ENCODE results near the gene NOX5. TPM values are rescaled to one million over a fixed set of nuclear protein-coding genes. Genes with fewer than 3 reads are reported as not detected.

The NOX5 gene
- total and polyA plus RNA-seq, 2 donors (not counting 1 experiment from before 2014, with no cell fraction given): 0.01 to 0.05 TPM

GRCh38 chr15:69016021-69016595, 1.6 kb downstream of the NOX5 start:
- ATAC-seq (ENCODE audit: low read depth) (no peak), DNase-seq (no peak)
- Histone ChIP-seq H3K79me2 (ENCODE audit: control insufficient read depth, insufficient read depth, low read length) (no peaks in the 10 kb centered on the region), H3K9ac (ENCODE audit: low read length) (no peak overlapping the region), H2AFZ (ENCODE audit: insufficient read depth, low read depth, low read length, poor library complexity, severe bottlenecking) (no peak overlapping the region), H3K27me3 (replicated peaks in 1 of 4; ENCODE audit: control extremely low read depth in 1 of 4, control insufficient read depth in 3 of 4, insufficient read depth in 4 of 4, low read length in 3 of 4) (no peaks in the 10 kb centered on the region), H4K20me1 (ENCODE audit: control insufficient read depth, insufficient read depth, low read length, poor library complexity, severe bottlenecking) (no peaks in the 10 kb centered on the region), H3K36me3 (replicated peaks in 1 of 2; ENCODE audit: control extremely low read depth in 1 of 2, control insufficient read depth in 1 of 2, extremely low read depth in 1 of 2, insufficient read depth in 2 of 2, low read length in 1 of 2) (no peaks in the 10 kb centered on the region), H3K4me2 (replicated peaks; ENCODE audit: low read depth, low read length, poor library complexity, severe bottlenecking) (no peak overlapping the region), H3K4me1 (ENCODE audit: control insufficient read depth in 2 of 2, insufficient read depth in 2 of 2, low read length in 2 of 2) (no peaks in the 10 kb centered on the region), H3K9me3 (ENCODE audit: control extremely low read depth in 1 of 3, control insufficient read depth in 2 of 3, insufficient read depth in 1 of 3, low read length in 2 of 3) (peaks cover 0 to 5% (median 0%) of the 10 kb centered on the region in 3 donors), H3K27ac (ENCODE audit: low read length in 2 of 2) (no peak overlapping the region), H3K4me3 (ENCODE audit: control extremely low read depth in 1 of 5, extremely low read depth in 1 of 5, insufficient read depth in 1 of 5, low read depth in 2 of 5, low read length in 4 of 5) (no peak overlapping the region)
- no peak overlapping the region for H3K4me3 Mint-ChIP-seq
- no peak for TF ChIP-seq CTCF (IDR thresholded peaks at IDR 0.05)
- no peak for TF ChIP-seq EZH2 (IDR thresholded peaks at IDR 0.05; ENCODE audit: borderline replicate concordance, insufficient read depth, low read depth, low read length, poor library complexity, severe bottlenecking)
- ChIA-PET POLR2A (no interaction called here), CTCF (no interaction called here)
- intact Hi-C loops (cut with micrococcal nuclease): no loop called here
- peaks cover 18% of the 10 kb centered on the region for H3K27me3 Mint-ChIP-seq
- no peaks in the 10 kb centered on the region for H3K9me3 Mint-ChIP-seq (ENCODE audit: insufficient read depth)
- H3K27ac Mint-ChIP-seq: no peak overlapping the region
- H3K4me1 Mint-ChIP-seq: no peaks in the 10 kb centered on the region
- WGBS (ENCODE audit: insufficient coverage): 96% methylated on average over 3 of the region's 5 CpGs

DNA sequence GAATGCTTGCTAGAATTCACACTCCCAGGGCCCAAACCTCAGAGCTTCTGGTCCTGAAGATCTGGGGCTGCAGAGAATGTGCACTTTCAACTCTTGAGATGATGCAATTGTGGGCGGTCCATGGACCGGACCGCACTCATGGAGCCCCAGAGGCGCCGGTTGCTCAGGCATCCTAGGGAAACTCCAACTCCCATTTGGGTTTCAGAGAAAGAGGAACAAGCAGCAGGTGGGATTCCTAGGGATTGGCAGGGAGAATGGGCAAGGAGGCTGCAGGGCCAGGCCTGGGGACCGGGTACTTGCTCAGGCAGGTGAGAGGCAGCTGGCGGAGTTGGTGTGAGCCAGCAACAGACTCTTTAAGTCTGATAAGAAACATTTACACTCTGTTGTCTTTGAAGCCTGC, 3.5 kb downstream of the NOX5 start:
- WGBS (ENCODE audit: insufficient coverage): 92% methylated on average over 6 of the region's 7 CpGs
- no peak overlapping the region for H3K4me3 ChIP-seq (ENCODE audit: control extremely low read depth in 1 of 5, extremely low read depth in 1 of 5, insufficient read depth in 1 of 5, low read depth in 2 of 5, low read length in 4 of 5)

More for the DNA sequence above, 3.5 kb downstream of the NOX5 start:
- no peaks in the 10 kb centered on the region for H3K4me1 ChIP-seq (ENCODE audit: control insufficient read depth in 2 of 2, insufficient read depth in 2 of 2, low read length in 2 of 2)
- Mint-ChIP-seq H3K27ac (no peak overlapping the region), H3K27me3 (peaks cover 10% of the 10 kb centered on the region), H3K4me3 (no peak overlapping the region), H3K4me1 (no peaks in the 10 kb centered on the region), H3K9me3 (ENCODE audit: insufficient read depth) (no peaks in the 10 kb centered on the region)
- no peaks in the 10 kb centered on the region for H3K9me3 ChIP-seq (ENCODE audit: control extremely low read depth in 1 of 3, control insufficient read depth in 2 of 3, insufficient read depth in 1 of 3, low read length in 2 of 3)
- no peak overlapping the region for H3K27ac ChIP-seq (ENCODE audit: low read length in 2 of 2)
- no peaks in the 10 kb centered on the region for H3K79me2 ChIP-seq (ENCODE audit: control insufficient read depth, insufficient read depth, low read length)
- no peak overlapping the region for H2AFZ ChIP-seq (ENCODE audit: insufficient read depth, low read depth, low read length, poor library complexity, severe bottlenecking)
- H3K27me3 ChIP-seq (replicated peaks in 1 of 4; ENCODE audit: control extremely low read depth in 1 of 4, control insufficient read depth in 3 of 4, insufficient read depth in 4 of 4, low read length in 3 of 4): no peaks in the 10 kb centered on the region
- ChIA-PET CTCF (interaction anchor here (1.1 kb wide), 1 partner anchor 13 kb away, joined by 3 read pairs; no protein-coding TSS in a partner anchor), POLR2A (no interaction called here)
- no peak overlapping the region for H3K9ac ChIP-seq (ENCODE audit: low read length)
- no peak for DNase-seq
- H3K4me2 ChIP-seq (replicated peaks; ENCODE audit: low read depth, low read length, poor library complexity, severe bottlenecking): no peak overlapping the region
- no peak for TF ChIP-seq CTCF (IDR thresholded peaks at IDR 0.05)
- no peak for TF ChIP-seq EZH2 (IDR thresholded peaks at IDR 0.05; ENCODE audit: borderline replicate concordance, insufficient read depth, low read depth, low read length, poor library complexity, severe bottlenecking)
- intact Hi-C loops (cut with micrococcal nuclease): no loop called here
- H3K36me3 ChIP-seq (replicated peaks in 1 of 2; ENCODE audit: control extremely low read depth in 1 of 2, control insufficient read depth in 1 of 2, extremely low read depth in 1 of 2, insufficient read depth in 2 of 2, low read length in 1 of 2): no peaks in the 10 kb centered on the region
- H4K20me1 ChIP-seq (ENCODE audit: control insufficient read depth, insufficient read depth, low read length, poor library complexity, severe bottlenecking): no peaks in the 10 kb centered on the region
- ATAC-seq (ENCODE audit: low read depth): no peak
